NT2/D1 (cell line): ENCODE results near the gene KCNAB3.

Source experiments
- SUZ12 ChIP-seq: IDR thresholded peaks from 2 replicates; pipeline ENCODE4 v1.6.1; 2011; ENCODE audit not compliant: insufficient read length, insufficient read depth; ENCODE audit errors: extremely low read depth
- ZNF274 ChIP-seq: IDR thresholded peaks from 2 replicates; pipeline ENCODE4 v1.6.1; 2011; ENCODE audit warnings: mild to moderate bottlenecking, low read depth, low read length

- TF ChIP-seq SUZ12 (no peak), ZNF274 (no peak)
These were observed at the start of gene KCNAB3 for GRCh38 chr17:7929158-7930023.
